ENCODE measurements around the gene PIAS1. TPM values are rescaled to one million over a fixed set of nuclear protein-coding genes. Genes with fewer than 3 reads are reported as not detected.

The PIAS1 gene
- total and polyA plus RNA-seq, 2 donors from 2014 or later (not counting 2 experiments from before 2014, with no cell fraction given) = 8.1 to 19.4 TPM

Other genes with a start within 250 kb of the PIAS1 start
- gene SKOR1, start 228.8 kb upstream of the PIAS1 start, total RNA-seq = not detected in 2 replicates
- 0.01 TPM in 1 of 2 replicates, not detected in the other for gene SKOR1, start 228.8 kb upstream of the PIAS1 start, polyA plus RNA-seq
- gene RNU6-1, start 214.3 kb upstream of the PIAS1 start, total RNA-seq = not detected in 2 replicates
- gene RNU6-1, start 214.3 kb upstream of the PIAS1 start, polyA plus RNA-seq = not detected in 2 replicates
- gene CALML4, start 151.0 kb downstream of the PIAS1 start, total RNA-seq = 4.3 and 4.4 TPM in 2 replicates
- 5.5 and 8.1 TPM in 2 replicates for gene CALML4, start 151.0 kb downstream of the PIAS1 start, polyA plus RNA-seq
- gene CLN6, start 175.4 kb downstream of the PIAS1 start, total RNA-seq = 27.5 and 29.8 TPM in 2 replicates
- gene CLN6, start 175.4 kb downstream of the PIAS1 start, polyA plus RNA-seq = 35.9 and 36.5 TPM in 2 replicates
- 42.6 and 44.5 TPM in 2 replicates for gene FEM1B, start 223.4 kb downstream of the PIAS1 start, total RNA-seq
- 7.9 and 9.0 TPM in 2 replicates for gene FEM1B, start 223.4 kb downstream of the PIAS1 start, polyA plus RNA-seq